ENCODE measurements around the gene PYGM.

PYGM gene

GRCh38 chr11:64759722-64760719, at the start of gene PYGM:
PYGM (minus strand) TSS chr11:64759974; CDS start chr11:64759898, 76 bp downstream.
- no peak for TF ChIP-seq CTCF (IDR thresholded peaks at IDR 0.05; ENCODE audit: extremely low read depth, insufficient read depth, missing control alignments)
- DNase-seq (ENCODE audit: low spot score), result peak; percentile 28
- in situ Hi-C loops (cut with MboI; ENCODE audit: low pct_unique_long_range_greater_than_20kb, low sequenced_read_pairs, unreplicated experiment), result no loop called here

- no peak for DNase-seq (ENCODE audit: low spot score)
- in situ Hi-C loops (cut with MboI; ENCODE audit: low pct_unique_long_range_greater_than_20kb, low sequenced_read_pairs, unreplicated experiment), result no loop called here
- TF ChIP-seq CTCF (IDR thresholded peaks at IDR 0.05; ENCODE audit: extremely low read depth, insufficient read depth, missing control alignments), result no peak
Observed at GRCh38 chr11:64805481-64805880, 45.7 kb upstream of the PYGM start.

- no peak for DNase-seq (ENCODE audit: low spot score)
- peak; percentile 19 for TF ChIP-seq CTCF (IDR thresholded peaks at IDR 0.05; ENCODE audit: extremely low read depth, insufficient read depth, missing control alignments)
- in situ Hi-C loops (cut with MboI; ENCODE audit: low pct_unique_long_range_greater_than_20kb, low sequenced_read_pairs, unreplicated experiment), result no loop called here
Observed at GRCh38 chr11:64804346-64805210, 44.8 kb upstream of the PYGM start.

- TF ChIP-seq CTCF (IDR thresholded peaks at IDR 0.05; ENCODE audit: extremely low read depth, insufficient read depth, missing control alignments), result no peak
- in situ Hi-C loops (cut with MboI; ENCODE audit: low pct_unique_long_range_greater_than_20kb, low sequenced_read_pairs, unreplicated experiment), result no loop called here
Observed at GRCh38 chr11:64803846-64804345, 44.1 kb upstream of the PYGM start.

GRCh38 chr11:64803158-64803845, 43.5 kb upstream of the PYGM start, which contains the start of gene MAP4K2:
MAP4K2 (minus strand) TSS chr11:64803214; CDS start chr11:64803149, 65 bp downstream.
- DNase-seq (ENCODE audit: low spot score), result peak; percentile 99
- TF ChIP-seq CTCF (IDR thresholded peaks at IDR 0.05; ENCODE audit: extremely low read depth, insufficient read depth, missing control alignments), result peak; percentile 27
- in situ Hi-C loops (cut with MboI; ENCODE audit: low pct_unique_long_range_greater_than_20kb, low sequenced_read_pairs, unreplicated experiment), result no loop called here

More at GRCh38 chr11:64803846-64804345, 44.1 kb upstream of the PYGM start:
- DNase-seq (ENCODE audit: low spot score), result no peak
